NT2/D1 (cell line): ENCODE data around the gene HOXA9.

Experiments used
- DNase-seq: peaks from one replicate; pipeline ENCODE4 v3.0.0-alpha.2; 2011; ENCODE audit warnings: low read depth, low spot score
- H3K27me3 ChIP-seq: 2 replicates; pipeline ENCODE4 v1.6.0; 2011; ENCODE audit warnings: mild to moderate bottlenecking; ENCODE audit not compliant: insufficient read length, insufficient read depth
- H3K36me3 ChIP-seq: 2 replicates; pipeline ENCODE4 v1.6.1; 2011; ENCODE audit warnings: mild to moderate bottlenecking, low read length, mixed read lengths; ENCODE audit not compliant: insufficient read depth, insufficient read length
- H3K4me1 ChIP-seq: 2 replicates; pipeline ENCODE4 v1.5.1; 2011; ENCODE audit not compliant: insufficient read depth, insufficient read length
- H3K4me3 ChIP-seq: 2 replicates; pipeline ENCODE4 v1.5.1; 2011; ENCODE audit warnings: low read depth; ENCODE audit not compliant: insufficient read length
- H3K9ac ChIP-seq: 2 replicates; pipeline ENCODE4 v1.6.0; 2011; ENCODE audit warnings: low read depth; ENCODE audit not compliant: insufficient read length
- H3K9me3 ChIP-seq: 2 replicates; pipeline ENCODE4 v1.5.1; 2011; ENCODE audit warnings: mild to moderate bottlenecking, low read length; ENCODE audit not compliant: insufficient read depth
- SUZ12 ChIP-seq: IDR thresholded peaks from 2 replicates; pipeline ENCODE4 v1.6.1; 2011; ENCODE audit not compliant: insufficient read length, insufficient read depth; ENCODE audit errors: extremely low read depth
- YY1 ChIP-seq: IDR thresholded peaks from 2 replicates; pipeline ENCODE4 v1.6.1; 2011; ENCODE audit not compliant: insufficient read length, insufficient read depth
- ZNF274 ChIP-seq: IDR thresholded peaks from 2 replicates; pipeline ENCODE4 v1.6.1; 2011; ENCODE audit warnings: mild to moderate bottlenecking, low read depth, low read length

Gene HOXA9

DNA sequence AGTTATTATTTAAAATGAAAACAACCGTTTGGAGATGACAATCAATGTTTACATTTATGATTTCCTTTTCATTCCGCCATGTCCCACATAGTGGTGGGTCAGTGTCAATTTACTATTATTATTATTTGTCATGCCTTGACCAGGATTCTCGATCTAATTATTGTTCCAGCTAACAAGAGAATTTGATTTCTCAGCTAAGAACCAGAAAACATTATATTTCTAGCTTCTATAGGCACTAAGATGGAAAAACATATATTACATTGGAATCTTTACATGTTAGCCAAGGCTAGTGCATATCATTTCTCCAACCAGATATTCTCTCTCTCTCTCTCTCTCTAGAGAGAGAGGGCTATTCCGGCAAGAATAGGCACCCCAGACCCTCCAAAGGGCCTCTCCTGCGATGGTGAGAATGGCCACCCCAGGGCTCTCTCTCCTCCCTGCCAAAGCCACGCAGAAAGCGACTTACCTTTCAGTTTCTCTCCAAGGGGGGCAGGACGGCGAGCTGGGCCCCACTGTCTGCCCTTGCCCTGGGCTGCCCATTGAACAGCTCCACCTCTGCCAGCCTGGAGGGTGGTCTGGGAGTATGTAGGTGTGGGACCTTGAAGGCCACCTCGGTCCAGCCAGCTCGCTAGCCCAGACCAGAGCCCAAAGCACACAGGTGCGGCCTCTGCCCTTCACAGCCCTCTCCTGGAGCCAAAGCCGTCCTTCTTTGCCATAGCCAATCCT is 15.3 kb downstream of the HOXA9 start:
- peak overlapping the region; percentile 12 for H3K9ac ChIP-seq
- H3K4me1 ChIP-seq, result peaks cover 3% of the 10 kb centered on the region
- peak overlapping the region; percentile 42 for H3K4me3 ChIP-seq
- H3K27me3 ChIP-seq, result peaks cover 100% of the 10 kb centered on the region
- no peaks in the 10 kb centered on the region for H3K36me3 ChIP-seq
- H3K9me3 ChIP-seq, result no peaks in the 10 kb centered on the region; the same call in 1 of the 2 replicates
- DNase-seq, result no peak
- TF ChIP-seq YY1 (no peak), ZNF274 (no peak), SUZ12 (no peak)

DNA sequence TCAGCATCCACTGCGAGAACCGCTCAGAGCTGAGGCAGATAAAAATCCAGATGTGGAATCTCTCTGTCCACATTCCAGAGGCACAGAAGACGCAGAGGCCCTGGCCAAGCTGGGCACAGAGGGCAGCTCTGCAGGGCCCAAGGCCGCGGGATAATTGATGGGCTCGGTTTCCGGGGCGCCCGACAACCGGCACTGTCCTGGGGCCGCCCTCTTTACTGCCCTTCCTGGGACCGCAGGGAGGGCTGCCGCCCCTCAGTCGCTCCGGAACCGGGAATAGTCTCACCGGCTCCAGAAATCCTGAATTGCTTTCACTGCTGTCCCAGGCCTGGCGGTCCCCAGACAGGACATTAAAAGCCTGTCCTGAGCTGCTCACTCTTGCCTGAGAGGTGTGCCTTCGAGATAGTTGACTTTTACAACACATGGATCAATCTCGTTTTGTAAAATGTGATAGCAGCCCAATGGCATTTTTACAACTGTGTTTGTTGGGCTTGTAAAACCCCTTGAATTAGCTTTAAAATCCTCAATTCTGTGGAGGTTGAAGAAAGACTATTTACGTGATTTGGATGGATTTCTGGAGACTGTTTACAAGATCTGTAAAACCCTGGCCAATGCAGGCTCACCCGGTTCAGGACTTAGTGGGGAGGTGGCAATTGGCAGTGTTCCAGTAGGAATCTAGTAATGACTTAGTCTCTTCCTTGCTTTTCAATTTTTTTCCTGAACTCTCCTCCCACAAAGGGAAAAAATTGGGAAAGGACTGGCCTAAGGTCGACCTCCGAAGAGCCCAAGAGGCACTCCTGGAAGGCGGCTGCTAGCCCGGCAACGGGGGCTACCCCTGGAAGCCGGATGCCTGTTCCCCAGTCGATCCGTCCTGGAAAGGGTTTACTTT is 16.3 kb downstream of the HOXA9 start:
- no peak overlapping the region for H3K9ac ChIP-seq
- H3K36me3 ChIP-seq, result no peaks in the 10 kb centered on the region
- no peak for DNase-seq
- H3K9me3 ChIP-seq, result no peaks in the 10 kb centered on the region; the same call in 1 of the 2 replicates
- peaks cover 100% of the 10 kb centered on the region for H3K27me3 ChIP-seq
- H3K4me1 ChIP-seq, result peaks cover 3% of the 10 kb centered on the region
- H3K4me3 ChIP-seq, result no peak overlapping the region
- TF ChIP-seq ZNF274 (no peak), SUZ12 (no peak), YY1 (no peak)

DNA sequence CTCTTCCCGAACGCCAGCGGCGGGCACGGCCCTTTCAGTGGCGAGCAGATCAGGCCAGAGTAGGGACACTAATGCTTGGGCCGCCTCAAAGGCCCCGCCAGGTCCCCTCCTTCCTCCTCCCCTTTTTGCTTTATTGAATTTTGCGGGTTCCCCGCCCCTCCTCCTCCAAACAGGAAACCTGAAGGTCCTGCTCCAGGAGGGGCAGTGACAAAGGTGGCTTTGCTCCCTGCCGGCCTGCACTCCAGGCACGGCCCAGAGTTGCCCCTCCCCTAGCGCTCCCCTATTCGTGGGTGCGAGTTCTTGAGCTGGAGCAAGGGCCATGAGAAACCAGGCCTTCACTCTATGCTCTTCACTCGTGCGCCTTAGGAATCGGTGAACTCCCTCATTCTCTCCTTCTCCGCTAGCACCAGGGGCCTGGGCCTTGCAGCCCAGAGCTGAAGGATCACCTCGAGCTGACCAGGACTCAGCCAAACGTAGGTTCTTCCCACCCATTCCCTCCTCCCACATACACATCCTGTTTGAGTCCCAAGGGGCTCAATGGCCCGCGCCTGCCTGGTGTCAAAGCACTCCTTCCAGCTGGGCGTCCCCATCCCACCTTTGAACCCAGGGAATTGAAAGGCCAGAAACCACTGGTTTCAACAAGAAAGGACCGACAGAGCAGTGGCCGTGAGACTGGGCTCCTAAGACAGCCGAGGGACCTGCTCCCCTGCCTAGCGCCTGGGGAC is 17.1 kb downstream of the HOXA9 start:
- H3K4me3 ChIP-seq, result no peak overlapping the region
- no peaks in the 10 kb centered on the region; the same call in 1 of the 2 replicates for H3K9me3 ChIP-seq
- peak overlapping the region; percentile 21 for H3K9ac ChIP-seq
- TF ChIP-seq YY1 (no peak), ZNF274 (no peak), SUZ12 (no peak)
- peaks cover 3% of the 10 kb centered on the region for H3K4me1 ChIP-seq
- H3K27me3 ChIP-seq, result peaks cover 99% of the 10 kb centered on the region
- no peaks in the 10 kb centered on the region for H3K36me3 ChIP-seq
- DNase-seq, result no peak

DNA sequence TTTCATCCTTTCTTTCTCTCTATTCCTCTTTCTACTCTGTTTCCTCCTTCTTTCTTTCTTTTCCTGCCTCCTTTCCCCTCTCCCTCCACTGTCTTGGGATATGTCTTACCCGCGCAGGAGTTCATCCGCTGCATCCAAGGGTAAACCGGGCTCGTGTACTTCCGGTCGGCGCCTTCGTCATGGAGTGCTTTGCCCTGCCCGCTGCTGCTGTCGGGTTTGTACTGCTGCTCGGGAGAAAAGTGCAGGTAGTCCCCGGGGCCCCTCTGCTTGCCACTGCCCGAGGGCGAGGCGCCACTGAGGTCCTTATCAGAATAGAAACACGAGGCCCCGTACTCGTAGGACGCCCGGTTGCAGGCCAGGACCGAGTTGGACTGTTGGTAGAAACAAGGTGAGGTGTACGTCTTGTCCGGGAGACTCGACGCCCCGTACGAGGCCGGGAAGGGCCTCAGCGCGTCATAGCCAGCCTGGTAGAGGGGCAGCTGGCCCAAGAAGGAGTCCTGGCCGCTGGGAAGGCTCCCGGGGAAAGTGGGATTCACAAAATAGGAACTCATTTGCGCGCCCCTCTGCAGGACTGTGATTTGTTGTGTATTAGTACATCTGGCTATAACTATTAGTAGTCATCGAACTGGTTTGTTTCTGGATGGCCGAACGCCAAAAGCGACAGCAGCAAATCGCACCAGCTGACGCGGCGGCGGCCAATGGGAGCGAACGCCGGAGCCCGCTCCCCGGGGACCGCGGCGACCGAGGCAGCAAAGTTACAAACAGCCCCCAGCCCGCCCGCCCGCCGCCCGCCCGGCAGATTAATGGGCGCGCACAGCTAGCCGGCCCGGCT is 17.9 kb downstream of the HOXA9 start, which contains the start of gene HOXA6:
Gene HOXA6 (minus strand): TSS at position 576 of the 832 bp plus-strand sequence. CDS start 25 bp downstream, at position 551.
- peaks cover 3% of the 10 kb centered on the region for H3K4me1 ChIP-seq
- H3K4me3 ChIP-seq, result no peak within 1 kb of the TSS
- TF ChIP-seq SUZ12 (no peak), ZNF274 (no peak), YY1 (no peak)
- no peaks in the 10 kb centered on the region for H3K36me3 ChIP-seq
- DNase-seq, result no peak
- H3K9me3 ChIP-seq, result no peaks in the 10 kb centered on the region; the same call in 1 of the 2 replicates
- peak within 1 kb of the TSS; percentile 21 for H3K9ac ChIP-seq
- H3K27me3 ChIP-seq, result peaks cover 99% of the 10 kb centered on the region

DNA sequence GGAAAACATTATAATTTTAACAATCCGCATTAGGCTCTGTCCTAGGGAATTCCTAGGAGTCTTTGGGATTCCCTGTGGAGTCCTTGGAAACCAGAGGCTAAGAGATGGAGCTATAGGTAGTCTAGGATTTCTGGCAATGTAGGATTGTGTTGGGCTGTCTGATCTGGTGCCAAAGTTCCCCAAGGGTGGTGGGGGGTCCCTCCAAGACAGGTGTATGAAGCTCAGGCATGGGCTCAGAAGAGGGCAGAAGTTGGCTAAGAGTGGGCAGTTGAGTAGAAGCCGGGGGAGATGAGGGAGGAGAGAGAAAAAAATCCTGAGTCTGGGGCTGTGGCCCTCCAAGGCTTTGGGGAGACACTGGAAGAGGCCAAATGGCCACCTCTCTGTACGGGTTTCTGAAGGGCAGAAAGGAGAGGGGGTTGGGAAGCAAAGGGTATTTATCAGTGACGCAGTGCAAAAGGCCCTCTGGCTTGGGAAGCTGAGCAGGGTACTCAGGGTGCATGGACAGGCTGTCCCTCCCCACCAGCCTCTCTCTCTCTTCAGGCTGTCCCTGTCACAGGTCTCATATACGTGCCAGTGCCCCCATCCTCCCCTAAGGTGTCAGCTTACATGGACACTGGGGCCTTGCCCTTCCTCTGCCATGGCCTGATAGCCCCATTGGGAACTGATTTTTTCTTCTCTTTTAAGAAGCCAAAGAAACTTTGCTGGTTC is 18.7 kb downstream of the HOXA9 start:
- peaks cover 99% of the 10 kb centered on the region for H3K27me3 ChIP-seq
- H3K36me3 ChIP-seq, result no peaks in the 10 kb centered on the region
- no peak overlapping the region for H3K4me3 ChIP-seq
- no peaks in the 10 kb centered on the region; the same call in 1 of the 2 replicates for H3K9me3 ChIP-seq
- peaks cover 3% of the 10 kb centered on the region for H3K4me1 ChIP-seq
- TF ChIP-seq YY1 (no peak), SUZ12 (no peak), ZNF274 (no peak)
- H3K9ac ChIP-seq, result no peak overlapping the region
- no peak for DNase-seq
